Endodermal cell (in vitro differentiated cells): Measurements from ENCODE around the gene HYAL2. TPM values are rescaled to one million over a fixed set of nuclear protein-coding genes. Genes with fewer than 3 reads are reported as not detected.

Experiments used
- DNase-seq: peaks from one replicate; pipeline ENCODE4 v3.0.0-alpha.2; 2017
- H3K27ac ChIP-seq: 2 replicates; pipeline ENCODE4 v1.5.1; 2013; ENCODE audit warnings: mild to moderate bottlenecking, low read depth, low read length, moderate library complexity
- H3K27me3 ChIP-seq: 2 replicates; pipeline ENCODE4 v1.6.1; 2013; ENCODE audit warnings: mild to moderate bottlenecking, low read length, moderate library complexity; ENCODE audit not compliant: insufficient read depth, control insufficient read depth, poor library complexity, severe bottlenecking
- H3K36me3 ChIP-seq: 2 replicates; pipeline ENCODE4 v1.7.0; 2013; ENCODE audit warnings: mild to moderate bottlenecking, low read length, moderate library complexity; ENCODE audit not compliant: control insufficient read depth, insufficient read depth
- H3K4me1 ChIP-seq: one replicate; pipeline ENCODE4 v1.7.0; 2013; ENCODE audit warnings: low read length; ENCODE audit not compliant: control insufficient read depth, insufficient read depth
- H3K4me3 ChIP-seq: 2 replicates; pipeline ENCODE4 v1.5.1; 2013; ENCODE audit warnings: mild to moderate bottlenecking, low read length, moderate library complexity
- H3K9ac ChIP-seq: 2 replicates; pipeline ENCODE4 v1.6.1; 2013; ENCODE audit warnings: mild to moderate bottlenecking, low read length, moderate library complexity; ENCODE audit not compliant: poor library complexity, severe bottlenecking; ENCODE audit errors: extremely low read depth
- H3K9me3 ChIP-seq: 2 replicates; pipeline ENCODE4 v1.6.1; 2013; ENCODE audit warnings: mild to moderate bottlenecking, low read length, moderate library complexity; ENCODE audit not compliant: control insufficient read depth
- H3K27ac Mint-ChIP-seq: 2 replicates; pipeline ENCODE4 v1.8.0; 2020; ENCODE audit warnings: mixed read lengths
- H3K27me3 Mint-ChIP-seq: 2 replicates; pipeline ENCODE4 v1.8.0; 2021; ENCODE audit warnings: mild to moderate bottlenecking, mixed read lengths; ENCODE audit not compliant: insufficient read depth
- H3K36me3 Mint-ChIP-seq: 2 replicates; pipeline ENCODE4 v1.8.0; 2020; ENCODE audit warnings: low read depth, mixed read lengths
- H3K4me1 Mint-ChIP-seq: 2 replicates; pipeline ENCODE4 v1.8.0; 2020; ENCODE audit warnings: mixed read lengths
- H3K4me3 Mint-ChIP-seq: 2 replicates; pipeline ENCODE4 v1.8.0; 2020; ENCODE audit warnings: mild to moderate bottlenecking, moderate library complexity, mixed read lengths
- H3K9me3 Mint-ChIP-seq: 2 replicates; pipeline ENCODE4 v1.8.0; 2020; ENCODE audit warnings: mild to moderate bottlenecking, mixed read lengths
- WGBS, 2 experiments: methylation state at CpG; one replicate each; pipeline versions ENCODE4 v1.1.5 to v1.1.7; 2013; ENCODE audit warnings: missing lambda C conversion rate in 2 of 2, mixed read lengths in 1 of 2; ENCODE audit not compliant: insufficient coverage in 1 of 2, insufficient read length in 1 of 2; 5-methylcytosine and 5-hydroxymethylcytosine counted together
- total RNA-seq, 2 donors: library from RNA; stranded (reverse); fragmentation: NEBNext Ultra II Directional in 1 of 2; extraction: Animal tissue kit (Norgen Biotek cat#: 25700) in 1 of 2; gene quantifications; 2 replicates in 1 of 2; 3 replicates in 1 of 2; pipeline ENCODE4 v1.2.1, GENCODE V29; 2021
- TF ChIP-seq, protein P1 (sequence below): fragments of 200-600 bp; sonication (generic); conservative IDR thresholded peaks from 2 replicates; pipeline ENCODE4 v1.5.0; 2021; ENCODE audit warnings: antibody characterized with exemption, mild to moderate bottlenecking

The HYAL2 gene
- total RNA-seq, 2 donors from 2014 or later: 55.3 to 61.1 TPM

DNA sequence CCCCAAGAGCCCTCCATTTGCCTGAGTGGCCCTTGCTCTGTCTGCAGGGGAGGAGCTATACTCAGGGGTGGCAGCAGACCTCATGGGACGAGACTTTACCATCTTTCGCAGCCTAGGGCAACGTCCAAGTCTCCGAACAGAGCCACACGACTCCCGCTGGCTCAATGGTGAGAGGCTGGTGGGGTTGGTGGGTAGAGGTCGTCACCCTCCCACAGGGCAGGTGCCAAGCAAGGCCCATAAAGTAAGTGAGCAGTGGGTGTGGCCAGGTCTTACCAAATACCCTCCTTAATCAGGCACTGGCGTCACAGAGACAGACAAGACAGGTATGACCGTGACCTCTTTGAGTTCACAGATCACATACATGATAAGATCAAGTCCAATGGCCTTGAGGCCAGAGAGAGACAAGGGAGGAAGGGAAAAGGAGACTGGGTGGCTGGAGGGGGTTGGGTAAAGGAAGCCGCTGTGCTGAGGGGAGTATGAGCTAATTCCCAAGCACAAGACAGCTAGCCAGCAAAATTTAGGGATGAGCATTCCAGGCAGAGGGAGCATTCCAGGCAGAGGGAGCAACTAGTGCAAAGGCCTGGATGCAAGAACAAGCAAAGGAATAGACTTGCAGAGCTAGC is 51.1 kb downstream of the HYAL2 start:
- Mint-ChIP-seq H3K27me3 (peaks cover 45% of the 10 kb centered on the region), H3K4me3 (no peak overlapping the region), H3K9me3 (peaks cover 7% of the 10 kb centered on the region), H3K4me1 (peaks cover 19% of the 10 kb centered on the region), H3K27ac (no peak overlapping the region), H3K36me3 (no peaks in the 10 kb centered on the region)
- no peaks in the 10 kb centered on the region for H3K9me3 ChIP-seq
- no peak overlapping the region for H3K9ac ChIP-seq
- H3K4me3 ChIP-seq: no peak overlapping the region
- WGBS, 2 experiments: 87 to 95% methylated on average over 9 to 10 of the region's 10 CpGs
- H3K4me1 ChIP-seq: peaks cover 3% of the 10 kb centered on the region
- peaks cover 35% of the 10 kb centered on the region for H3K27me3 ChIP-seq
- DNase-seq: no peak
- H3K36me3 ChIP-seq: no peaks in the 10 kb centered on the region
- no peak overlapping the region for H3K27ac ChIP-seq
- TF ChIP-seq, protein P1, sequence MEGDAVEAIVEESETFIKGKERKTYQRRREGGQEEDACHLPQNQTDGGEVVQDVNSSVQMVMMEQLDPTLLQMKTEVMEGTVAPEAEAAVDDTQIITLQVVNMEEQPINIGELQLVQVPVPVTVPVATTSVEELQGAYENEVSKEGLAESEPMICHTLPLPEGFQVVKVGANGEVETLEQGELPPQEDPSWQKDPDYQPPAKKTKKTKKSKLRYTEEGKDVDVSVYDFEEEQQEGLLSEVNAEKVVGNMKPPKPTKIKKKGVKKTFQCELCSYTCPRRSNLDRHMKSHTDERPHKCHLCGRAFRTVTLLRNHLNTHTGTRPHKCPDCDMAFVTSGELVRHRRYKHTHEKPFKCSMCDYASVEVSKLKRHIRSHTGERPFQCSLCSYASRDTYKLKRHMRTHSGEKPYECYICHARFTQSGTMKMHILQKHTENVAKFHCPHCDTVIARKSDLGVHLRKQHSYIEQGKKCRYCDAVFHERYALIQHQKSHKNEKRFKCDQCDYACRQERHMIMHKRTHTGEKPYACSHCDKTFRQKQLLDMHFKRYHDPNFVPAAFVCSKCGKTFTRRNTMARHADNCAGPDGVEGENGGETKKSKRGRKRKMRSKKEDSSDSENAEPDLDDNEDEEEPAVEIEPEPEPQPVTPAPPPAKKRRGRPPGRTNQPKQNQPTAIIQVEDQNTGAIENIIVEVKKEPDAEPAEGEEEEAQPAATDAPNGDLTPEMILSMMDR: no peak

DNA sequence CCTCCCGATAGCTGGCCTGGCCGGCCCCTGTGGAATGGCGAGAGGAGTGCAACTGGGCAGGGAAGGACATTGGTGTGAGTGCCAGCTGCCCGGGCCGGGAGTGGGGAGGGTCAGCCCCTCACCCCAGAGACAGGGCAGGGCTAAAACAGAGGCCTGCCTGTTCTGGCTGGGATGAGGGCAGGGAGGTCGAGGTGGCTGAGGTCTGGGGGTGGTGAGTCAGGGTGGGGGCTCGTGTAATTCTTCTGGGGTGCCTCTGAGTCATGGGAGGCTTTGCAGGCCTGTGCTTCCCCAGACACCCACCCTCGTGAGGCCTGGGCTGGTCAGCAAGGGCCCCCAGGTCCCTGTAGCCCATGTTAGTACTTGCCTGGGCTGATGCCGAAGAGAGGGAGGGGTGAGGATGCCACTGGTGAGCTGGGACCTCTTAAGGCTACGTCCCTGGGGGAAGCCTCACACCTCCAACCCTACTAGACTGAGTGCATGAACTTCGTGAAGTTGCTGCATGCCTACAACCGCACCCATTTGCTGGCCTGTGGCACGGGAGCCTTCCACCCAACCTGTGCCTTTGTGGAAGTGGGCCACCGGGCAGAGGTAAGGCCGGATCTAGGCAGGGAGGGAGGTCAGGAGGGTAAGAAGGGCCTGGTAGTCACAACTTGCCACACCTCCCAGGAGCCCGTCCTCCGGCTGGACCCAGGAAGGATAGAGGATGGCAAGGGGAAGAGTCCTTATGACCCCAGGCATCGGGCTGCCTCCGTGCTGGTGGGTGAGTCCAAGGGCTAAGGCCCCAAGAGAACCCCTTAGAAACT is 51.9 kb downstream of the HYAL2 start:
- Histone ChIP-seq H3K9me3 (no peaks in the 10 kb centered on the region), H3K27me3 (peaks cover 27% of the 10 kb centered on the region), H3K4me1 (peaks cover 3% of the 10 kb centered on the region), H3K27ac (no peak overlapping the region), H3K36me3 (no peaks in the 10 kb centered on the region), H3K4me3 (no peak overlapping the region), H3K9ac (no peak overlapping the region)
- peaks cover 19% of the 10 kb centered on the region for H3K4me1 Mint-ChIP-seq
- no peak for DNase-seq
- H3K27me3 Mint-ChIP-seq: peaks cover 37% of the 10 kb centered on the region
- no peak overlapping the region for H3K4me3 Mint-ChIP-seq
- H3K27ac Mint-ChIP-seq: no peak overlapping the region
- 93 to 100% methylated on average over 6 to 19 of the region's 19 CpGs for WGBS, 2 experiments
- peaks cover 3% of the 10 kb centered on the region for H3K9me3 Mint-ChIP-seq
- H3K36me3 Mint-ChIP-seq: no peaks in the 10 kb centered on the region
- TF ChIP-seq, protein P1: no peak

DNA sequence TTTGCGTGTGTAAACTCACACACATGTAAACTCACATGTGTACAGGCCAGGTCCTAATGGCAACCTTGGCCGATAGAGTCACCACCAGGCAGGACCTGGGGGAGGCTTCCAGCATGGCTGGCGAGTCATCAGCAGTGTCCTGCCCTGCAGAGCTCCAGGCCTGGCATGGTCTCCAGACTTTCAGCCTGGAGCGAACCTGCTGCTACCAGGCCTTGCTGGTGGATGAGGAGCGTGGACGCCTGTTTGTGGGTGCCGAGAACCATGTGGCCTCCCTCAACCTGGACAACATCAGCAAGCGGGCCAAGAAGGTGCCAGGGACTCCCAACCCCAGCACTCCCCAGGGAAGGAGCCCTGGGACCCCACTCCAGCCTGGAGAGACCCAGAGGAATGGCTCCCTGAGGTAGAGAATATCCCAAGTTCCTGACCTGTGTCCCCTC is 52.5 kb downstream of the HYAL2 start:
- WGBS, 2 experiments: 92 to 97% methylated on average over 7 to 8 of the region's 8 CpGs
- H3K4me1 Mint-ChIP-seq: peaks cover 20% of the 10 kb centered on the region

More for the DNA sequence above, 52.5 kb downstream of the HYAL2 start:
- Mint-ChIP-seq H3K4me3 (no peak overlapping the region), H3K9me3 (no peaks in the 10 kb centered on the region), H3K36me3 (no peaks in the 10 kb centered on the region), H3K27ac (no peak overlapping the region), H3K27me3 (peaks cover 30% of the 10 kb centered on the region)
- Histone ChIP-seq H3K27me3 (peaks cover 21% of the 10 kb centered on the region), H3K9ac (no peak overlapping the region), H3K27ac (no peak overlapping the region), H3K36me3 (no peaks in the 10 kb centered on the region), H3K9me3 (no peaks in the 10 kb centered on the region), H3K4me1 (peaks cover 7% of the 10 kb centered on the region), H3K4me3 (no peak overlapping the region)
- no peak for DNase-seq
- TF ChIP-seq, protein P1: no peak
